GM12873 (cell line): Measurements from ENCODE around the gene UBE4A.

ENCODE experiments used
- CTCF ChIP-seq: IDR thresholded peaks from 2 replicates; pipeline ENCODE4 v1.5.1; 2012; ENCODE audit warnings: low read depth, mild to moderate bottlenecking, moderate library complexity, low read length, control low read depth; ENCODE audit not compliant: insufficient read depth; ENCODE audit errors: missing control alignments

The UBE4A gene

GRCh38 chr11:118442301-118442700 lies 82.9 kb downstream of the UBE4A start:
- TF ChIP-seq CTCF: no peak

GRCh38 chr11:118442908-118443589 lies 83.6 kb downstream of the UBE4A start:
- TF ChIP-seq CTCF: no peak

GRCh38 chr11:118443590-118444218 lies 84.3 kb downstream of the UBE4A start:
- TF ChIP-seq CTCF: no peak

- TF ChIP-seq CTCF: no peak
These were observed 88.0 kb downstream of the UBE4A start for GRCh38 chr11:118447423-118447822.

- TF ChIP-seq CTCF: no peak
These were observed 88.9 kb downstream of the UBE4A start for GRCh38 chr11:118448294-118448693.
